ENCODE data around the gene PDXP.
"Not testable (repeated sequence)": the region's sequence is repeated elsewhere in the genome, so short reads cannot be mapped to it uniquely, and the experiment has no call there.

Gene PDXP

GRCh38 chr22:37675930-37676735, 17.6 kb downstream of the PDXP start:
- no peak for DNase-seq

- no peak for DNase-seq
Measured at GRCh38 chr22:37676736-37677492, 18.4 kb downstream of the PDXP start.

- no peak for DNase-seq
Measured at GRCh38 chr22:37677493-37677974, 19.0 kb downstream of the PDXP start.

GRCh38 chr22:37678372-37678771, 19.8 kb downstream of the PDXP start:
- DNase-seq = no peak

DNA sequence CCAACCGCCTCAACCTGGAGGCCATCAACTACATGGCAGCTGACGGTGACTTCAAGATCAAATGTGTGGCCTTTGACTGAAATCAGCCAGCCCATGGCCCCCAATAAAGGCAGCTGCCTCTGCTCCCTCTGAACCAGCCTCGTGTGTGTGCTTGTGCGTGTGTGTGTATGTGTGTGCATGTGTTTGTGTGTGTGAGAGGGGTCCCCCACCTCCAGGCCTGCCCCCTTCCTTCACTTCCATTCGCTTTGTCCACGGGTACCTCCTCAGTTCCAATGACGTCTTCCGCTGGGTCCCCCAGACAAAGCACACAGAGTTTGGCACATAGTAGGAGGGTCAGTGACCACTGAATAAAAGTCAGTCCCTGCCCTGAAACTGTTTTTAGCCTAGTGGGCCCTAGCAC, 21.1 kb downstream of the PDXP start:
- DNase-seq = no peak

- DNase-seq = no peak
Measured at GRCh38 chr22:37680191-37680851, 21.8 kb downstream of the PDXP start.

GRCh38 chr22:37681001-37681424, 22.5 kb downstream of the PDXP start:
- DNase-seq = no peak

DNA sequence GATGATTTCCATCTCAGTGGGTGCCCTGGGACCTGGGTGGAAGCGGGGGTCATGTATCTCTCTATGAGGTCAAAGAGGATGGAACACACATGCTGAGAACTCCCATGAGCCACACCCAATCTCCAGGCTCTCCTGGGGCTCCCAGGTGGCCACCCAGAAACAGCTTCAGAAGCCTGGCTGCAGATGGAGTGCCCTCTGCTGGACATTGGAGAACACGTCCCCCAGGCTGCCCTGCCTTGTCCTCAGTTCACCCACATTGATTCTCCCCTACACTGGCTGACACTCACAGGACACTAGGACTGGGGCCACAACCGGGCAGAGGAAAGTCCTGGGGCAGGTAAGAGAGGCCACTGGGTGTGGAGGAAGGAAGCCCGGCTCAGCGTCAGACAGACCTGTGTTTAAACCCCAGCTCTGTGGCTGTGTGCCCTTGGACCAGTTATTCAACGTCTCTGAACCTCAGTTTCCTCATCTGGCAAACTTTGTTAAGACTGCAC, 23.1 kb downstream of the PDXP start:
- peak; percentile 49 for DNase-seq

GRCh38 chr22:37684803-37685615, 26.5 kb downstream of the PDXP start:
- no peak for DNase-seq

GRCh38 chr22:37686002-37686982, 27.8 kb downstream of the PDXP start, which contains the start of gene NOL12:
Gene NOL12, plus strand, starts transcription at chr22:37686343. Its CDS starts 50 bp downstream, at chr22:37686393.
- peak; percentile 87 for DNase-seq

- no peak for DNase-seq
Measured at GRCh38 chr22:37690407-37690806, 31.9 kb downstream of the PDXP start.

- DNase-seq = no peak
Measured at GRCh38 chr22:37690901-37691504, 32.5 kb downstream of the PDXP start.

- no peak for DNase-seq
Measured at GRCh38 chr22:37692627-37693285, 34.2 kb downstream of the PDXP start.

DNA sequence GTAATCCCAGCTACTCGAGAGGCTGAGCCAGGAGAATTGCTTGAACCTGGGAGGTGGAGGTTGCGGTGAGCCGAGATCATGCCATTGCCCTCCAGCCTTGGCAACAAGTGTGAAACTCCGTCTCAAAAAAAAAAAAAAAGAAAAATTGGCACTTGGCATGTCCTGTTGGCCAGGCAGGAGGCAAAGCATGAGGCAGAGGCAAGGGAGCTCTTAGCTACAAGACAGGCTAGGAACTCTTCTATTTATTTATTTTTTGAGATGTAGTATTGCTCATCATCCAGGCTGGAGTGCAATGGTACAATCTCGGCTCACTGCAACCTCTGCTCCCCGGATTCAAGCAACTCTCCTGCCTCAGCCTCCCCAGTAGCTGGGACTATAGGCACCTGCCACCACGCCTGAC, 35.6 kb downstream of the PDXP start:
- not testable (repeated sequence) for DNase-seq

- DNase-seq = not testable (repeated sequence)
Measured at GRCh38 chr22:37696260-37696656, 37.7 kb downstream of the PDXP start.

GRCh38 chr22:37696657-37697537, 38.4 kb downstream of the PDXP start, which contains the start of gene TRIOBP:
Gene TRIOBP, plus strand, starts transcription at chr22:37697048. Its CDS starts 4,318 bp downstream, at chr22:37701366.
- DNase-seq = peak; percentile 97

GRCh38 chr22:37697538-37697835, 39.0 kb downstream of the PDXP start:
- no peak for DNase-seq

- no peak for DNase-seq
Measured at GRCh38 chr22:37701141-37701786, 42.7 kb downstream of the PDXP start.
